Daoy (cell line): ENCODE measurements around the gene MTFR1L. TPM values are rescaled to one million over a fixed set of nuclear protein-coding genes. Genes with fewer than 3 reads are reported as not detected.
A peak's percentile ranks its signal among the peaks of the same experiment; 100 is the strongest.

Experiments
- DNase-seq: peaks from one replicate; pipeline ENCODE4 v3.0.0-alpha.2; 2015; ENCODE audit warnings: low read depth
- total RNA-seq: library from RNA; depleted of rRNA; stranded (reverse); fragments of >200 nt; shearing (Covaris generic); gene quantifications from 2 replicates; pipeline ENCODE4 v1.2.3, GENCODE V29; 2014

MTFR1L gene
- total RNA-seq, 1 experiment from 2014 or later, result 30.7 TPM

- DNase-seq, result no peak
These were observed 29.3 kb upstream of the MTFR1L start for GRCh38 chr1:25790472-25790871.

GRCh38 chr1:25792115-25792514, 27.6 kb upstream of the MTFR1L start:
- DNase-seq, result no peak

GRCh38 chr1:25793585-25794170, 26.1 kb upstream of the MTFR1L start:
- no peak for DNase-seq

GRCh38 chr1:25794325-25794724, 25.4 kb upstream of the MTFR1L start:
- no peak for DNase-seq

GRCh38 chr1:25795211-25795610, 24.5 kb upstream of the MTFR1L start:
- DNase-seq, result no peak

GRCh38 chr1:25795946-25796810, 23.6 kb upstream of the MTFR1L start:
- no peak for DNase-seq

GRCh38 chr1:25796811-25797458, 22.8 kb upstream of the MTFR1L start:
- DNase-seq, result peak; percentile 77

GRCh38 chr1:25797939-25798338, 21.8 kb upstream of the MTFR1L start:
- peak; percentile 54 for DNase-seq

- DNase-seq, result no peak
These were observed 20.9 kb upstream of the MTFR1L start for GRCh38 chr1:25798666-25799351.

- no peak for DNase-seq
These were observed 20.3 kb upstream of the MTFR1L start for GRCh38 chr1:25799352-25799934.

GRCh38 chr1:25799935-25800702, 19.6 kb upstream of the MTFR1L start, which contains the start of gene SELENON:
TSS of gene SELENON (plus strand) at chr1:25800193. CDS start at chr1:25800231, 38 bp downstream.
- peak; percentile 69 for DNase-seq

- DNase-seq, result no peak
These were observed 18.9 kb upstream of the MTFR1L start for GRCh38 chr1:25800703-25801377.

GRCh38 chr1:25802915-25803314, 16.8 kb upstream of the MTFR1L start:
- no peak for DNase-seq

GRCh38 chr1:25803368-25803767, 16.4 kb upstream of the MTFR1L start:
- DNase-seq, result no peak

GRCh38 chr1:25804244-25804963, 15.3 kb upstream of the MTFR1L start:
- no peak for DNase-seq

- no peak for DNase-seq
These were observed 14.5 kb upstream of the MTFR1L start for GRCh38 chr1:25804964-25805862.

- DNase-seq, result no peak
These were observed 13.9 kb upstream of the MTFR1L start for GRCh38 chr1:25805863-25806225.

- DNase-seq, result peak; percentile 60
These were observed 13.3 kb upstream of the MTFR1L start for GRCh38 chr1:25806418-25806817.
